Stimulated activated CD8-positive, alpha-beta memory T cell treated with anti-CD3 and anti-CD28 coated beads, Interleukin-4, amount 100 ng/mL, for 1 hour (primary cell): ENCODE measurements around the gene RABL2B.

ENCODE experiments used
- DNase-seq, 2 donors: peaks; one replicate each; pipeline ENCODE4 v3.0.0-alpha.2; 2020; ENCODE audit warnings: low read depth in 2 of 2, low spot score in 1 of 2

RABL2B gene

GRCh38 chr22:50738649-50739227 lies 44.7 kb downstream of the RABL2B start:
- DNase-seq = no peak

GRCh38 chr22:50737728-50738648 lies 45.4 kb downstream of the RABL2B start, which contains the start of gene ACR:
ACR (plus strand) TSS chr22:50738204; CDS start chr22:50738236, 32 bp downstream.
- DNase-seq = no peak

- DNase-seq = no peak
Measured at GRCh38 chr22:50735739-50736030, 47.8 kb downstream of the RABL2B start.

- DNase-seq = no peak
Measured at GRCh38 chr22:50734986-50735738, 48.3 kb downstream of the RABL2B start.

GRCh38 chr22:50734343-50734771 lies 49.1 kb downstream of the RABL2B start:
- DNase-seq = no peak

- no peak for DNase-seq
Measured at GRCh38 chr22:50733521-50734342, 49.7 kb downstream of the RABL2B start.

GRCh38 chr22:50732681-50733080 lies 50.8 kb downstream of the RABL2B start:
- DNase-seq = no peak

GRCh38 chr22:50731811-50732624 lies 51.4 kb downstream of the RABL2B start:
- DNase-seq = peak in 1 of 2 donors; percentile 29

GRCh38 chr22:50730941-50731661 lies 52.3 kb downstream of the RABL2B start:
- no peak for DNase-seq

GRCh38 chr22:50730013-50730891 lies 53.2 kb downstream of the RABL2B start:
- no peak for DNase-seq

- DNase-seq = no peak
Measured at GRCh38 chr22:50729391-50730012, 53.9 kb downstream of the RABL2B start.

GRCh38 chr22:50728523-50728931 lies 54.9 kb downstream of the RABL2B start:
- no peak for DNase-seq

GRCh38 chr22:50727678-50728522 lies 55.5 kb downstream of the RABL2B start:
- no peak for DNase-seq

GRCh38 chr22:50726643-50727340 lies 56.6 kb downstream of the RABL2B start:
- DNase-seq = no peak

- DNase-seq = no peak
Measured at GRCh38 chr22:50725597-50725996, 57.8 kb downstream of the RABL2B start.

GRCh38 chr22:50724616-50725015 lies 58.8 kb downstream of the RABL2B start:
- DNase-seq = no peak

- no peak for DNase-seq
Measured at GRCh38 chr22:50723991-50724390, 59.4 kb downstream of the RABL2B start.
